Hepatocyte (in vitro differentiated cells): ENCODE measurements around the gene CCDC154.

Source experiments
- CTCF ChIP-seq: fragments of 200-600 bp; sonication (generic); IDR thresholded peaks from 2 replicates; pipeline ENCODE4 v1.5.1; 2016; ENCODE audit warnings: antibody characterized with exemption, mild to moderate bottlenecking; ENCODE audit not compliant: poor library complexity
- EZH2 ChIP-seq: fragments of 200-600 bp; sonication (generic); IDR thresholded peaks from 2 replicates; pipeline ENCODE4 v1.6.1; 2016; ENCODE audit warnings: antibody characterized with exemption, mild to moderate bottlenecking, borderline replicate concordance

GRCh38 chr16:1492923-1493745 lies 48.8 kb upstream of the CCDC154 start, which contains the start of gene TELO2:
- TF ChIP-seq CTCF = no peak
- no peak for TF ChIP-seq EZH2
